RWPE2 (cell line): ENCODE results near the gene CPB2.
A peak's percentile ranks its signal among the peaks of the same experiment; 100 is the strongest.

ENCODE experiments used
- ATAC-seq: fragments of 200-7000 bp; cut with Tn5 transposase; 3 replicates; pipeline ENCODE4 v1.9.1; 2021; ENCODE audit warnings: low read depth
- DNase-seq: peaks from one replicate; pipeline ENCODE4 v3.0.0-alpha.2; 2020; ENCODE audit warnings: low spot score
- H3K27ac ChIP-seq: fragments of 450-650 bp; 2 replicates; pipeline ENCODE4 v1.5.1; 2017; ENCODE audit warnings: mild to moderate bottlenecking; ENCODE audit not compliant: poor library complexity, severe bottlenecking
- H3K27me3 ChIP-seq: fragments of 250-450 bp; sonication (Bioruptor Pico); 2 replicates; pipeline ENCODE4 v1.5.1; 2021; ENCODE audit warnings: mild to moderate bottlenecking, moderate library complexity; ENCODE audit not compliant: insufficient read depth, poor library complexity, severe bottlenecking
- H3K36me3 ChIP-seq: fragments of 250-450 bp; sonication (Bioruptor Pico); 2 replicates; pipeline ENCODE4 v1.5.1; 2020; ENCODE audit warnings: low read depth, mild to moderate bottlenecking, moderate library complexity
- H3K4me1 ChIP-seq: fragments of 250-450 bp; sonication (Bioruptor Pico); 2 replicates; pipeline ENCODE4 v1.5.1; 2021; ENCODE audit warnings: mild to moderate bottlenecking, moderate library complexity; ENCODE audit not compliant: insufficient read depth, poor library complexity, severe bottlenecking
- H3K4me3 ChIP-seq: fragments of 250-450 bp; sonication (Bioruptor Pico); 2 replicates; pipeline ENCODE4 v1.5.1; 2021; ENCODE audit warnings: mild to moderate bottlenecking, moderate library complexity; ENCODE audit not compliant: severe bottlenecking
- H3K9me3 ChIP-seq: fragments of 250-450 bp; sonication (Bioruptor Pico); 2 replicates; pipeline ENCODE4 v1.5.1; 2021; ENCODE audit warnings: mild to moderate bottlenecking, moderate library complexity; ENCODE audit not compliant: severe bottlenecking
- CTCF ChIP-seq: fragments of 450-650 bp; IDR thresholded peaks from one replicate; pipeline ENCODE4 v1.5.1; 2017; ENCODE audit warnings: mild to moderate bottlenecking, moderate library complexity; ENCODE audit not compliant: poor library complexity, severe bottlenecking

The CPB2 gene

GRCh38 chr13:46053162-46054012 lies 51.4 kb downstream of the CPB2 start:
- Histone ChIP-seq H3K27me3 (no peaks in the 10 kb centered on the region), H3K36me3 (no peaks in the 10 kb centered on the region), H3K4me1 (peaks cover 14% of the 10 kb centered on the region), H3K9me3 (no peaks in the 10 kb centered on the region), H3K4me3 (peak overlapping the region; percentile 67), H3K27ac (peak overlapping the region; percentile 56)
- ATAC-seq (no peak), DNase-seq (no peak)
- TF ChIP-seq CTCF = no peak

GRCh38 chr13:46052319-46053161 lies 52.3 kb downstream of the CPB2 start, which contains the start of gene ZC3H13:
ZC3H13 (minus strand) TSS chr13:46052746; CDS start chr13:46045507, 7,239 bp downstream.
- no peaks in the 10 kb centered on the region for H3K9me3 ChIP-seq
- peak within 1 kb of the TSS; percentile 56 for H3K27ac ChIP-seq
- peak; percentile 100 for ATAC-seq
- TF ChIP-seq CTCF = no peak
- no peaks in the 10 kb centered on the region for H3K27me3 ChIP-seq
- H3K4me3 ChIP-seq = peak within 1 kb of the TSS; percentile 67
- DNase-seq = peak; percentile 92
- no peaks in the 10 kb centered on the region for H3K36me3 ChIP-seq
- peaks cover 14% of the 10 kb centered on the region for H3K4me1 ChIP-seq

- Histone ChIP-seq H3K4me1 (peaks cover 14% of the 10 kb centered on the region), H3K27ac (peak overlapping the region; percentile 56), H3K36me3 (no peaks in the 10 kb centered on the region), H3K9me3 (no peaks in the 10 kb centered on the region), H3K4me3 (peak overlapping the region; percentile 67), H3K27me3 (no peaks in the 10 kb centered on the region)
- ATAC-seq (no peak; the same call in 2 of the 3 replicates), DNase-seq (no peak)
- TF ChIP-seq CTCF = no peak
These were observed 52.9 kb downstream of the CPB2 start for GRCh38 chr13:46051968-46052318.

- Histone ChIP-seq H3K36me3 (no peaks in the 10 kb centered on the region; the same call in 1 of the 2 replicates), H3K27me3 (no peaks in the 10 kb centered on the region), H3K9me3 (no peaks in the 10 kb centered on the region), H3K27ac (no peak overlapping the region), H3K4me1 (peaks cover 14% of the 10 kb centered on the region), H3K4me3 (no peak overlapping the region)
- DNase-seq = no peak
- ATAC-seq = no peak
- TF ChIP-seq CTCF = no peak
These were observed 54.1 kb downstream of the CPB2 start for GRCh38 chr13:46050771-46051170.
